HepG2 (cell line): ENCODE results near the gene PPP1R3C. TPM values are rescaled to one million over a fixed set of nuclear protein-coding genes. Genes with fewer than 3 reads are reported as not detected.
A peak's percentile ranks its signal among the peaks of the same experiment; 100 is the strongest.

Experiments used
- EP300 ChIP-seq, 3 experiments: sonication (generic) in 1 of 3; formaldehyde crosslinking in 1 of 3; IDR thresholded peaks; 2 replicates each; pipeline versions ENCODE4 v1.5.1 to v1.6.1; 2011 to 2020; ENCODE audit warnings: low read depth in 2 of 3, low read length in 2 of 3, borderline replicate concordance in 1 of 3, improper control_type of control experiment in 1 of 3, mild to moderate bottlenecking in 1 of 3, missing genetic modification reagents in 1 of 3, moderate library complexity in 1 of 3
- GMEB1 ChIP-seq: sonication (generic); formaldehyde crosslinking; IDR thresholded peaks from 2 replicates; pipeline ENCODE4 v1.5.1; 2020; ENCODE audit warnings: missing genetic modification reagents, mild to moderate bottlenecking, borderline replicate concordance
- HNF4A ChIP-seq: sonication (generic); formaldehyde crosslinking; IDR thresholded peaks from 2 replicates; pipeline ENCODE4 v1.4.0; 2020; ENCODE audit warnings: missing genetic modification reagents
- HOXA7 ChIP-seq: sonication (generic); formaldehyde crosslinking; IDR thresholded peaks from 2 replicates; pipeline ENCODE4 v1.8.1; 2022; ENCODE audit warnings: mild to moderate bottlenecking, missing genetic modification reagents, moderate library complexity
- KDM6A ChIP-seq: IDR thresholded peaks from 2 replicates; pipeline ENCODE4 v1.6.1; 2016; ENCODE audit warnings: low read depth
- KLF13 ChIP-seq: sonication (generic); formaldehyde crosslinking; IDR thresholded peaks from 2 replicates; pipeline ENCODE4 v1.4.0; 2020; ENCODE audit warnings: mild to moderate bottlenecking, missing genetic modification reagents
- NFRKB ChIP-seq: fragments of 450-650 bp; IDR thresholded peaks from 2 replicates; pipeline ENCODE4 v1.6.1; 2017
- PAWR ChIP-seq: sonication (generic); formaldehyde crosslinking; IDR thresholded peaks from 2 replicates; pipeline ENCODE4 v1.4.0; 2020; ENCODE audit warnings: missing genetic modification reagents, mild to moderate bottlenecking, borderline replicate concordance
- PCBP2 ChIP-seq: fragments of 200-400 bp; formaldehyde crosslinking; optimal IDR thresholded peaks from 2 replicates; pipeline ENCODE3; 2018; ENCODE audit warnings: low read length, low read depth; ENCODE audit not compliant: poor library complexity, severe bottlenecking
- REXO4 ChIP-seq: sonication (generic); formaldehyde crosslinking; IDR thresholded peaks from 2 replicates; pipeline ENCODE4 v1.8.0; 2022; ENCODE audit warnings: missing genetic modification reagents, mild to moderate bottlenecking, borderline replicate concordance
- RFX3 ChIP-seq: IDR thresholded peaks from 2 replicates; pipeline ENCODE4 v1.6.1; 2016; ENCODE audit warnings: missing biosample characterization, missing genetic modification reagents
- RNF219 ChIP-seq: sonication (generic); formaldehyde crosslinking; IDR thresholded peaks from 2 replicates; pipeline ENCODE4 v1.5.0; 2020; ENCODE audit warnings: mild to moderate bottlenecking, missing genetic modification reagents
- SMYD3 ChIP-seq: sonication (generic); formaldehyde crosslinking; IDR thresholded peaks from 2 replicates; pipeline ENCODE4 v1.8.1; 2023; ENCODE audit warnings: mild to moderate bottlenecking, missing genetic modification reagents
- SP140L ChIP-seq: sonication (generic); formaldehyde crosslinking; IDR thresholded peaks from 2 replicates; pipeline ENCODE4 v1.4.0; 2020; ENCODE audit warnings: missing genetic modification reagents, borderline replicate concordance
- SP2 ChIP-seq: sonication (generic); formaldehyde crosslinking; IDR thresholded peaks from 2 replicates; pipeline ENCODE4 v1.5.1; 2020; ENCODE audit warnings: mild to moderate bottlenecking, missing genetic modification reagents
- SYNCRIP ChIP-seq: fragments of 200-400 bp; formaldehyde crosslinking; IDR thresholded peaks from 2 replicates; pipeline ENCODE4 v1.6.1; 2018; ENCODE audit warnings: mild to moderate bottlenecking, low read depth, low read length; ENCODE audit not compliant: insufficient read depth
- TCF7L2 ChIP-seq: IDR thresholded peaks from 2 replicates; pipeline ENCODE4 v1.6.1; 2011; ENCODE audit warnings: mild to moderate bottlenecking, low read depth, low read length, moderate library complexity
- ZFP36L1 ChIP-seq: sonication (generic); formaldehyde crosslinking; IDR thresholded peaks from 2 replicates; pipeline ENCODE4 v1.8.0; 2022; ENCODE audit warnings: mild to moderate bottlenecking, missing genetic modification reagents, moderate library complexity
- ZFX ChIP-seq: sonication (generic); formaldehyde crosslinking; IDR thresholded peaks from 2 replicates; pipeline ENCODE4 v1.4.0; 2020; ENCODE audit warnings: mild to moderate bottlenecking, low read depth, missing genetic modification reagents, moderate library complexity
- ZNF317 ChIP-seq: sonication (generic); formaldehyde crosslinking; IDR thresholded peaks from 2 replicates; pipeline ENCODE4 v1.5.0; 2020; ENCODE audit warnings: mild to moderate bottlenecking, missing genetic modification reagents
- ZNF644 ChIP-seq: IDR thresholded peaks from 2 replicates; pipeline ENCODE4 v1.6.1; 2016; ENCODE audit warnings: low read depth
- ZNF740 ChIP-seq: sonication (generic); formaldehyde crosslinking; IDR thresholded peaks from 2 replicates; pipeline ENCODE4 v1.4.0; 2020; ENCODE audit warnings: missing genetic modification reagents
- ZNF780A ChIP-seq: sonication (generic); formaldehyde crosslinking; IDR thresholded peaks from 2 replicates; pipeline ENCODE4 v1.8.0; 2022; ENCODE audit warnings: mild to moderate bottlenecking, missing genetic modification reagents, moderate library complexity
- ZNF781 ChIP-seq: sonication (generic); formaldehyde crosslinking; IDR thresholded peaks from 2 replicates; pipeline ENCODE4 v1.5.1; 2020; ENCODE audit warnings: borderline replicate concordance, mild to moderate bottlenecking, missing genetic modification reagents; ENCODE audit errors: not compliant biosample characterization
- ZNF788 ChIP-seq: sonication (generic); formaldehyde crosslinking; IDR thresholded peaks from 2 replicates; pipeline ENCODE4 v1.5.0; 2020; ENCODE audit warnings: mild to moderate bottlenecking, missing genetic modification reagents, borderline replicate concordance
- polyA plus RNA-seq, 8 experiments: library from polyadenylated mRNA; depleted of rRNA in 3 of 8; stranded (reverse) in 7 of 8; unstranded in 1 of 8; fragments of >200 nt; fragmentation: Illumina TruSeq in 4 of 8; extraction: Trizol in 4 of 8; gene quantifications; 2 replicates each; pipeline versions ENCODE4 v1.2.1 to v1.2.3, GENCODE V29; 2011 to 2016; ENCODE audit warnings: low read depth in 4 of 8, missing spikeins in 1 of 8, mixed read lengths in 1 of 8; ENCODE audit not compliant: insufficient read depth in 1 of 8
- total RNA-seq, 5 experiments: library from RNA; depleted of rRNA; stranded (reverse); fragments of >200 nt; fragmentation: Illumina TruSeq; extraction: Trizol; gene quantifications; 2 replicates each; pipeline ENCODE4 v1.2.3, GENCODE V29; 2016; ENCODE audit warnings: low read depth in 1 of 5

Gene PPP1R3C
- total and polyA plus RNA-seq, 2 of the 13 experiments (the other 11 are each of a cell fraction or from before 2014, with no cell fraction given), result 13.3 to 14.8 TPM

GRCh38 chr10:91632671-91633550 lies at the start of gene PPP1R3C (continued):
- peak; percentile 75; the same call in 1 of the 2 replicates for TF ChIP-seq ZNF780A (CRISPR knock-in tag)
- TF ChIP-seq ZNF781 (CRISPR knock-in tag), result peak; percentile 94
- 0 out of 2 replicates have a peak, but pooled peaks have one; percentile 13 for TF ChIP-seq ZNF740
- TF ChIP-seq SMYD3 (CRISPR knock-in tag), result 0 out of 2 replicates have a peak, but pooled peaks have one; percentile 53
- TF ChIP-seq GMEB1 (CRISPR knock-in tag), result peak; percentile 86
- TF ChIP-seq RNF219 (CRISPR knock-in tag), result 0 out of 2 replicates have a peak, but pooled peaks have one; percentile 32
- TF ChIP-seq REXO4 (CRISPR knock-in tag), result peak; percentile 96
- no peak for TF ChIP-seq KDM6A (CRISPR knock-in tag)
- 0 out of 2 replicates have a peak, but pooled peaks have one; percentile 14 for TF ChIP-seq RFX3 (CRISPR knock-in tag)
- 0 out of 2 replicates have a peak, but pooled peaks have one; percentile 27 for TF ChIP-seq KLF13 (CRISPR knock-in tag)
- no peak; the same call in 1 of the 2 replicates for TF ChIP-seq ZNF644 (CRISPR knock-in tag)
- TF ChIP-seq PAWR (CRISPR knock-in tag), result no peak
- peak; percentile 26 for TF ChIP-seq SP140L (CRISPR knock-in tag)
- TF ChIP-seq SP2 (CRISPR knock-in tag), result peak; percentile 70
- no peak for TF ChIP-seq ZNF317
- TF ChIP-seq NFRKB, result no peak
- peak; percentile 98; the same call in 1 of the 2 replicates for TF ChIP-seq ZNF788 (CRISPR knock-in tag)
- TF ChIP-seq SYNCRIP, result no peak
- TF ChIP-seq HOXA7 (CRISPR knock-in tag), result 0 out of 2 replicates have a peak, but pooled peaks have one; percentile 43
- peak; percentile 90 for TF ChIP-seq ZFX (CRISPR knock-in tag)
- TF ChIP-seq ZFP36L1, result peak; percentile 100
- TF ChIP-seq HNF4A (CRISPR knock-in tag), result peak; percentile 42; the same call in 1 of the 2 replicates
- no peak for TF ChIP-seq TCF7L2
- 0 out of 4 replicates have a peak, but pooled peaks of 1 of the 2 experiments have one; percentile 2 for TF ChIP-seq EP300 (IDR thresholded peaks at IDR 0.05; ENCODE audit: low read depth in 2 of 2, low read length in 2 of 2)
- TF ChIP-seq EP300 (CRISPR knock-in tag; IDR thresholded peaks at IDR 0.05; ENCODE audit: borderline replicate concordance), result peak; percentile 57; the same call in 1 of the 2 replicates
- TF ChIP-seq PCBP2, result no peak
